ENCODE results near the gene NCOR1. TPM values are rescaled to one million over a fixed set of nuclear protein-coding genes. Genes with fewer than 3 reads are reported as not detected.

The NCOR1 gene
- polyA plus RNA-seq, 2 of the 4 experiments (the other 2 are of a cell fraction), result 65.5 to 190 TPM

GRCh38 chr17:16190703-16191360, 24.5 kb downstream of the NCOR1 start:
- Histone ChIP-seq H3K9me3 (no peaks in the 10 kb centered on the region), H3K27ac (peak overlapping the region in 1 of 2 experiments; percentile 2; a peak in 1 of 6 replicates), H3K4me2 (peak overlapping the region; percentile 17; the same call in 2 of the 3 replicates), H3K4me1 (peaks cover 54% of the 10 kb centered on the region), H3K4me3 (no peak overlapping the region)
- DNase-seq (ENCODE audit: low read depth in 1 of 2, low spot score in 1 of 2) (no peak), ATAC-seq (peak in 1 of 2 experiments; percentile 33; a peak in 3 of 6 replicates), FAIRE-seq (no peak)
- 57% methylated on average over 4 of the region's 4 CpGs for WGBS (ENCODE audit: missing lambda C conversion rate)
- ChIA-PET POLR2A (interaction anchor here (0.7 kb wide), 1 partner anchor 20 kb away, joined by 4 read pairs; no protein-coding TSS in a partner anchor), CTCF (interaction anchor here (0.7 to 2.0 kb wide), 5 partner anchors 19 to 118 kb away, joined by 3 to 7 read pairs (median 3); no protein-coding TSS in a partner anchor)
- no peak for TF ChIP-seq RAD21 (conservative IDR thresholded peaks at IDR 0.05 in 1 of 2, IDR thresholded peaks at IDR 0.05 in 1 of 2)
- no peak for TF ChIP-seq SMC3 (IDR thresholded peaks at IDR 0.05)
- TF ChIP-seq EHMT2 (IDR thresholded peaks at IDR 0.05; ENCODE audit: low read depth), result no peak
- TF ChIP-seq KDM5A (IDR thresholded peaks at IDR 0.05), result no peak
- no peak for TF ChIP-seq FOXS1 (CRISPR knock-in tag; IDR thresholded peaks at IDR 0.05)
- TF ChIP-seq FOSL2 (IDR thresholded peaks at IDR 0.05), result no peak
- TF ChIP-seq FOSL2 (CRISPR knock-in tag; IDR thresholded peaks at IDR 0.05), result no peak
- no peak for TF ChIP-seq ZFP36 (IDR thresholded peaks at IDR 0.05; ENCODE audit: borderline replicate concordance, partially characterized antibody)
- TF ChIP-seq POLR2AphosphoS2 (conservative IDR thresholded peaks at IDR 0.05; ENCODE audit: low read length), result no peak
- TF ChIP-seq ZC3H11A (IDR thresholded peaks at IDR 0.05), result no peak
- TF ChIP-seq CBX8 (IDR thresholded peaks at IDR 0.05), result no peak
- TF ChIP-seq RARB (CRISPR knock-in tag; IDR thresholded peaks at IDR 0.05), result no peak
- no peak for TF ChIP-seq MAFK (IDR thresholded peaks at IDR 0.05; ENCODE audit: partially characterized antibody)
- TF ChIP-seq CEBPB (IDR thresholded peaks at IDR 0.05), result no peak
- TF ChIP-seq FOSB (CRISPR knock-in tag; IDR thresholded peaks at IDR 0.05), result no peak
- TF ChIP-seq, protein P1, sequence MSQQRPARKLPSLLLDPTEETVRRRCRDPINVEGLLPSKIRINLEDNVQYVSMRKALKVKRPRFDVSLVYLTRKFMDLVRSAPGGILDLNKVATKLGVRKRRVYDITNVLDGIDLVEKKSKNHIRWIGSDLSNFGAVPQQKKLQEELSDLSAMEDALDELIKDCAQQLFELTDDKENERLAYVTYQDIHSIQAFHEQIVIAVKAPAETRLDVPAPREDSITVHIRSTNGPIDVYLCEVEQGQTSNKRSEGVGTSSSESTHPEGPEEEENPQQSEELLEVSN (IDR thresholded peaks at IDR 0.05; ENCODE audit: borderline replicate concordance, low read depth), result no peak
- TF ChIP-seq PBX3 (IDR thresholded peaks at IDR 0.05), result no peak
- no peak for TF ChIP-seq RFX5 (IDR thresholded peaks at IDR 0.05)
- no peak for TF ChIP-seq HDAC2 (IDR thresholded peaks at IDR 0.05)
- no peak for TF ChIP-seq ZSCAN20 (CRISPR knock-in tag; IDR thresholded peaks at IDR 0.05)
- TF ChIP-seq HEYL (CRISPR knock-in tag; IDR thresholded peaks at IDR 0.05), result no peak

GRCh38 chr17:16189791-16190348, 25.5 kb downstream of the NCOR1 start:
- FAIRE-seq (no peak), DNase-seq (ENCODE audit: low read depth in 1 of 2, low spot score in 1 of 2) (no peak), ATAC-seq (peak in 1 of 2 experiments; percentile 30; a peak in 2 of 6 replicates)
- peak overlapping the region; percentile 6 to 64; a peak in 4 of 6 replicates for H3K27ac ChIP-seq
- TF ChIP-seq HOXB13 (CRISPR knock-in tag; IDR thresholded peaks at IDR 0.05; ENCODE audit: low read depth), result no peak
- TF ChIP-seq SREBF2 (IDR thresholded peaks at IDR 0.05), result no peak
- TF ChIP-seq, protein P2, sequence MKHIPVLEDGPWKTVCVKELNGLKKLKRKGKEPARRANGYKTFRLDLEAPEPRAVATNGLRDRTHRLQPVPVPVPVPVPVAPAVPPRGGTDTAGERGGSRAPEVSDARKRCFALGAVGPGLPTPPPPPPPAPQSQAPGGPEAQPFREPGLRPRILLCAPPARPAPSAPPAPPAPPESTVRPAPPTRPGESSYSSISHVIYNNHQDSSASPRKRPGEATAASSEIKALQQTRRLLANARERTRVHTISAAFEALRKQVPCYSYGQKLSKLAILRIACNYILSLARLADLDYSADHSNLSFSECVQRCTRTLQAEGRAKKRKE (CRISPR knock-in tag; IDR thresholded peaks at IDR 0.05; ENCODE audit: low read depth), result no peak
- no peak for TF ChIP-seq NFE2L2 (conservative IDR thresholded peaks at IDR 0.05; ENCODE audit: low read length)
- no peak for TF ChIP-seq ZC3H11A (IDR thresholded peaks at IDR 0.05)
- no peak for TF ChIP-seq ZNF302 (CRISPR knock-in tag; IDR thresholded peaks at IDR 0.05)
- TF ChIP-seq POLR2AphosphoS2 (conservative IDR thresholded peaks at IDR 0.05; ENCODE audit: low read length), result no peak
- no peak overlapping the region for H3K4me3 ChIP-seq
- 87% methylated on average over 3 of the region's 3 CpGs for whole genome bisulfite sequencing (ENCODE audit: missing lambda C conversion rate)
- H3K9me3 ChIP-seq, result no peaks in the 10 kb centered on the region
- CTCF ChIA-PET, result interaction anchor here (0.6 to 2.0 kb wide), 5 partner anchors 19 to 117 kb away, joined by 3 to 7 read pairs (median 4); no protein-coding TSS in a partner anchor
- H3K4me1 ChIP-seq, result peaks cover 54% of the 10 kb centered on the region
- H3K4me2 ChIP-seq, result peak overlapping the region; percentile 23; the same call in 2 of the 3 replicates
- POLR2A ChIA-PET, result interaction anchor here (0.9 to 2.4 kb wide), 2 partner anchors 26 to 96 kb away, joined by 3 to 7 read pairs; partner anchors contain the start of gene NCOR1
